MM.1S (cell line): ENCODE results near the gene ILF3.

ENCODE experiments used
- DNase-seq: peaks from one replicate; pipeline ENCODE4 v3.0.0-alpha.2; 2015
- H2AFZ ChIP-seq: fragments of 300-600 bp; sonication (generic); 2 replicates; pipeline ENCODE4 v1.6.0; 2016; ENCODE audit warnings: antibody characterized with exemption, low read length
- H3F3A ChIP-seq: fragments of 300-600 bp; sonication (generic); 2 replicates; pipeline ENCODE4 v1.6.1; 2016; ENCODE audit warnings: mild to moderate bottlenecking, antibody characterized with exemption, low read length, moderate library complexity, mixed read lengths; ENCODE audit not compliant: insufficient read depth
- H3K27ac ChIP-seq: fragments of 300-600 bp; sonication (generic); 2 replicates; pipeline ENCODE4 v1.5.1; 2016; ENCODE audit warnings: mild to moderate bottlenecking, low read length
- H3K27me3 ChIP-seq: fragments of 300-600 bp; sonication (generic); replicated peaks from 2 replicates; pipeline ENCODE4 v1.6.0; 2016; ENCODE audit warnings: low read length; ENCODE audit not compliant: insufficient read depth
- H3K36me3 ChIP-seq: fragments of 300-600 bp; sonication (generic); replicated peaks from 2 replicates; pipeline ENCODE4 v1.6.1; 2016; ENCODE audit warnings: mild to moderate bottlenecking, low read length, mixed read lengths; ENCODE audit not compliant: insufficient read depth
- H3K4me1 ChIP-seq: fragments of 300-600 bp; sonication (generic); 2 replicates; pipeline ENCODE4 v1.6.1; 2016; ENCODE audit warnings: low read length, mixed read lengths
- H3K4me2 ChIP-seq: fragments of 300-600 bp; sonication (generic); 2 replicates; pipeline ENCODE4 v1.6.0; 2016; ENCODE audit warnings: low read depth, low read length
- H3K4me3 ChIP-seq: fragments of 300-600 bp; sonication (generic); 2 replicates; pipeline ENCODE4 v1.5.1; 2016; ENCODE audit warnings: low read length, mixed read lengths
- H3K79me2 ChIP-seq: fragments of 300-600 bp; sonication (generic); 2 replicates; pipeline ENCODE4 v1.6.1; 2016; ENCODE audit warnings: mixed run types, low read length, mixed read lengths
- H3K9ac ChIP-seq: fragments of 300-600 bp; sonication (generic); 2 replicates; pipeline ENCODE4 v1.6.1; 2016; ENCODE audit warnings: low read length, mixed read lengths
- H3K9me2 ChIP-seq: fragments of 300-600 bp; sonication (generic); replicated peaks from 2 replicates; pipeline ENCODE4 v1.6.1; 2016; ENCODE audit warnings: mild to moderate bottlenecking, low read length, mixed read lengths; ENCODE audit not compliant: insufficient read depth
- H3K9me3 ChIP-seq: fragments of 300-600 bp; sonication (generic); replicated peaks from 2 replicates; pipeline ENCODE4 v1.6.1; 2016; ENCODE audit warnings: mild to moderate bottlenecking, low read length, mixed read lengths; ENCODE audit not compliant: insufficient read depth
- H4K20me1 ChIP-seq: fragments of 300-600 bp; sonication (generic); 2 replicates; pipeline ENCODE4 v1.6.1; 2016; ENCODE audit warnings: mild to moderate bottlenecking, low read length, moderate library complexity, mixed read lengths; ENCODE audit not compliant: insufficient read depth
- EZH2 ChIP-seq: fragments of 300-600 bp; sonication (generic); optimal IDR thresholded peaks from 2 replicates; pipeline ENCODE3; 2017; ENCODE audit warnings: low read depth, mild to moderate bottlenecking, antibody characterized with exemption, low read length, mixed read lengths
- EZH2phosphoT487 ChIP-seq: fragments of 300-600 bp; sonication (generic); IDR thresholded peaks from 2 replicates; pipeline ENCODE4 v1.6.1; 2018; ENCODE audit warnings: antibody characterized with exemption, low read length
- TF ChIP-seq, protein P1 (sequence below): fragments of 300-600 bp; sonication (generic); IDR thresholded peaks from 2 replicates; pipeline ENCODE4 v1.5.1; 2016; ENCODE audit warnings: antibody characterized with exemption, low read length, mixed read lengths

Gene ILF3

DNA sequence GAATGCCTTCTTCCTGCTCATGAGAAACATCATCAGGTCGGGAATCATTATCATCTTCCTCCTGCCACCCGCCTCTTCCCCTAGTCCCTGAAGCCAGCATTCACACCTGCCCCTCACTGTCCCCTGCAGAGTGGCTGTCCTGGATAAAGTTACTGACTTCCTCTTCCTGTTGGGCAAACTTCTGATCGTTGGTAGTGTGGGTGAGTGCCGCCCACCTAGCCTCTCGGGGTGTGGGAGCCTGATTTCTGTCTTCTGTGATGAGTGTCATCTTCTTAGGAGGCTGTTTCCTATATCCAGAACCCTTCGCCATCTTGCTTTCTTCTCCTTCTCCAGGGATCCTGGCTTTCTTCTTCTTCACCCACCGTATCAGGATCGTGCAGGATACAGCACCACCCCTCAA is 16.3 kb upstream of the ILF3 start:
- H3K4me2 ChIP-seq = no peak overlapping the region

DNA sequence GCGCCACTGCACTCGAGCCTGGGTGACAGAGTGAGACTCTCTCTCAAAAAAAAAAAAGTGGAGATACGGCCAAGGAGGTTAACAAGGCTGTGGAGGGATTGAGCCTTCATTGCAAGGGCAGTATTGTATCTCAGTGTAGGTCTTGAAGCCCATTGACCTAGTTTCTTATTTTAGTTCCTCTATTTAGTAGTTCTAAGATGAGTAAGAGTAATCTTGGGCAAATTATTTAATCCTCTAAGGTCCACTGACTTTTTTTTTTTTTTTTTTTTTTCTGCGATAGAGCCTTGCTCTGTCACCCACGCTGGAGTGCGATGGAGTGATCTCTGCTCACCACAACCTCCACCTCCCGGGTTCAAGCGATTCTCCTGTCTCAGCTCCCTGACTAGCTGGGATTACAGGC is 14.3 kb upstream of the ILF3 start:
- no peaks in the 10 kb centered on the region for H3K9me2 ChIP-seq
- no peaks in the 10 kb centered on the region for H3F3A ChIP-seq
- no peaks in the 10 kb centered on the region for H3K4me1 ChIP-seq
- H3K9ac ChIP-seq = no peak overlapping the region
- TF ChIP-seq EZH2phosphoT487 (no peak), EZH2 (no peak)
- TF ChIP-seq, protein P1, sequence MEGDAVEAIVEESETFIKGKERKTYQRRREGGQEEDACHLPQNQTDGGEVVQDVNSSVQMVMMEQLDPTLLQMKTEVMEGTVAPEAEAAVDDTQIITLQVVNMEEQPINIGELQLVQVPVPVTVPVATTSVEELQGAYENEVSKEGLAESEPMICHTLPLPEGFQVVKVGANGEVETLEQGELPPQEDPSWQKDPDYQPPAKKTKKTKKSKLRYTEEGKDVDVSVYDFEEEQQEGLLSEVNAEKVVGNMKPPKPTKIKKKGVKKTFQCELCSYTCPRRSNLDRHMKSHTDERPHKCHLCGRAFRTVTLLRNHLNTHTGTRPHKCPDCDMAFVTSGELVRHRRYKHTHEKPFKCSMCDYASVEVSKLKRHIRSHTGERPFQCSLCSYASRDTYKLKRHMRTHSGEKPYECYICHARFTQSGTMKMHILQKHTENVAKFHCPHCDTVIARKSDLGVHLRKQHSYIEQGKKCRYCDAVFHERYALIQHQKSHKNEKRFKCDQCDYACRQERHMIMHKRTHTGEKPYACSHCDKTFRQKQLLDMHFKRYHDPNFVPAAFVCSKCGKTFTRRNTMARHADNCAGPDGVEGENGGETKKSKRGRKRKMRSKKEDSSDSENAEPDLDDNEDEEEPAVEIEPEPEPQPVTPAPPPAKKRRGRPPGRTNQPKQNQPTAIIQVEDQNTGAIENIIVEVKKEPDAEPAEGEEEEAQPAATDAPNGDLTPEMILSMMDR = no peak
- no peaks in the 10 kb centered on the region for H3K27me3 ChIP-seq
- no peaks in the 10 kb centered on the region for H4K20me1 ChIP-seq
- H3K4me2 ChIP-seq = no peak overlapping the region
- H3K36me3 ChIP-seq = no peaks in the 10 kb centered on the region
- no peaks in the 10 kb centered on the region for H3K9me3 ChIP-seq
- no peak overlapping the region for H3K4me3 ChIP-seq
- H3K27ac ChIP-seq = no peak overlapping the region
- no peak for DNase-seq
- H2AFZ ChIP-seq = no peak overlapping the region
- H3K79me2 ChIP-seq = no peaks in the 10 kb centered on the region

More for the DNA sequence above, 16.3 kb upstream of the ILF3 start:
- no peak for DNase-seq
- H3K9ac ChIP-seq = no peak overlapping the region
- H3K4me1 ChIP-seq = no peaks in the 10 kb centered on the region
- no peaks in the 10 kb centered on the region for H4K20me1 ChIP-seq
- H3K36me3 ChIP-seq = no peaks in the 10 kb centered on the region
- no peaks in the 10 kb centered on the region for H3K9me3 ChIP-seq
- TF ChIP-seq EZH2 (no peak), EZH2phosphoT487 (no peak)
- TF ChIP-seq, protein P1 = no peak
- no peaks in the 10 kb centered on the region for H3K79me2 ChIP-seq
- H3K9me2 ChIP-seq = no peaks in the 10 kb centered on the region
- no peak overlapping the region for H3K4me3 ChIP-seq
- H3K27ac ChIP-seq = no peak overlapping the region
- no peak overlapping the region for H2AFZ ChIP-seq
- H3K27me3 ChIP-seq = no peaks in the 10 kb centered on the region
- no peaks in the 10 kb centered on the region for H3F3A ChIP-seq

DNA sequence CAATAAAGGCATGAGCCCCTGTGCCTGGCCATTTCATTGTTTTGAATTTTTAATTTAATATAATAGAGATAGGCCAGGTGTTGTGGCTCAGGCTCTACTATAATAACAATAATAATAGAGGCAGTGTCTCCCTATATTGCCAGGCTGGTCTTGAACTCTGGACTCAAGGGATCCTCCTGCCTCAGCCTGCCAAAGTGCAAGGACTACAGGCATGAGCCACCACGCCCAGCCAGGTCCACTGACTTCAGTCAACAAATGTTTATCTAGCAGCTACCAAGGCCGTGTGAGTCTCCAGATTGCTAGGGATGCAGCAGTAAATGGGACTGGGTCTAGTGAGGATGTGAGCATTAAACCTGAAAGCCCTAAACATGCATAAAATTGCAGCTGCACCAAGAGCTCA is 13.8 kb upstream of the ILF3 start:
- H3K27me3 ChIP-seq = no peaks in the 10 kb centered on the region
- no peak for TF ChIP-seq EZH2phosphoT487
- TF ChIP-seq EZH2 = no peak
- no peaks in the 10 kb centered on the region for H3K9me3 ChIP-seq
- no peak overlapping the region for H2AFZ ChIP-seq
- no peaks in the 10 kb centered on the region for H3K79me2 ChIP-seq
- H3K27ac ChIP-seq = no peak overlapping the region
- no peak for DNase-seq
- no peak overlapping the region for H3K4me2 ChIP-seq
- H3K9me2 ChIP-seq = no peaks in the 10 kb centered on the region
- no peaks in the 10 kb centered on the region for H4K20me1 ChIP-seq
- no peak overlapping the region for H3K9ac ChIP-seq
- H3K4me1 ChIP-seq = no peaks in the 10 kb centered on the region
- no peaks in the 10 kb centered on the region for H3K36me3 ChIP-seq
- no peak overlapping the region for H3K4me3 ChIP-seq
- H3F3A ChIP-seq = no peaks in the 10 kb centered on the region

DNA sequence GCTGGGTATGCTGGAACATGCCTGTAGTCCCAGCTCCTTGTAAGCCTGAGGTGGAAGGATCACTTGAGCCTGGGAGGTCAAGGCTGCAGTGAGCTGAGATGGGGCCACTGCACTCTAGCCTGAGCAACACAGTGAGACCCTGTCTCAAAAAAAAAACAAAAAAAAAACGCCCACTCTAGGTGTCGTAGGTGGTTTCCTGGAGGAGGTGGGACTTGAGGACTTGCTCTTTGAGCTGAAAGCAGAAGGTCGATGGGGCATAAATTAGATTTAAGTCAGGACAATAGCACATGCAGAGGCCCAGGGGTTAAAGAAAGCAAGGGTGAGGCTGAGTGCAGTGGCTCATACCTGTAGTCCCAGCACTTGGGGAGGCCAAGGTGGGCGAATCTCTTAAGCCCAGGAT is 12.9 kb upstream of the ILF3 start:
- Histone ChIP-seq H4K20me1 (no peaks in the 10 kb centered on the region), H3K4me3 (no peak overlapping the region), H3K9me3 (no peaks in the 10 kb centered on the region), H3K9ac (no peak overlapping the region), H3K4me1 (no peaks in the 10 kb centered on the region), H3K9me2 (no peaks in the 10 kb centered on the region), H3K27me3 (no peaks in the 10 kb centered on the region), H3K79me2 (no peaks in the 10 kb centered on the region), H2AFZ (no peak overlapping the region), H3K27ac (no peak overlapping the region), H3K4me2 (no peak overlapping the region), H3F3A (no peaks in the 10 kb centered on the region), H3K36me3 (no peaks in the 10 kb centered on the region)
- no peak for TF ChIP-seq EZH2
- no peak for TF ChIP-seq EZH2phosphoT487
- TF ChIP-seq, protein P1 = no peak
- no peak for DNase-seq
